Breast epithelium (tissue), 3 donors: Measurements from ENCODE around the gene SREBF1.

Source experiments
- POLR2A ChIP-seq: fragments of 450-650 bp; IDR thresholded peaks from one replicate; pipeline ENCODE4 v1.6.1; 2016; ENCODE audit warnings: antibody characterized with exemption, mild to moderate bottlenecking, moderate library complexity
- TF ChIP-seq, protein P1 (sequence below), 3 donors: fragments of 450-650 bp; IDR thresholded peaks; one replicate each; pipeline ENCODE4 v1.5.1; 2016 to 2017; ENCODE audit warnings: antibody characterized with exemption in 3 of 3, mild to moderate bottlenecking in 3 of 3, moderate library complexity in 3 of 3

DNA sequence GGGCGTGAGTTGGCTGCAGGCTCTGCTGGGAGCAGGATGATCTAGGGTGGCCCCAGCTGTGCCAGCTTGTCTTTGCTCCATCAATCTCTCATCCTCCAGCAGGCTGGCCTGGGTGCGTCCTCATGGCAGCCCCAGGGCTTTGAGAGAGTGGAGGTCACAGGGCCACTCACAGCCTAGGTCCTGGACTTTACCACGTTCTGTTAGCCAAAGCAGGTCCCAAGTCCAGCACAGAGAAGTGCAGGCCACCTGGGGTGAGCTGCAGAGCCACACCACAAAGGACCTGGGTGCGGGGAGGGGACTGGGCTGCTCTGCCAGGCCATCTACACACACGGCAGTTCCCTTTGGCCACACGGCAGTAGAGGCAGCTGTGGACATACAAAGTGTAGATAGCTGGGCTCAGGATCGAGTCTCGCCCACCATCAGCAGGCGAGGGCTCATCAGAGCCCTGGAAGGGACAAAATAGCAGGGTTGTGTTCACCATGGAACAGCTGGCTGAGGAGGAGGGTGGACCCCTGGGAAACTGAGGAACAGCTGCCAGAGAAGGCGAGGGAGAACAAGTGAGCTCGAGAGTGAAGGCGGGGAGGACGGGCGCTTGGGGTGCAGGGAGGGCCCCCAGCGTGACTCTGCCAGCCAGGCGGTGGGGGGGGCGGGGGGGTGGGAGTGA lies 30.0 kb downstream of the SREBF1 start:
- no peak for TF ChIP-seq POLR2A
- TF ChIP-seq, protein P1, sequence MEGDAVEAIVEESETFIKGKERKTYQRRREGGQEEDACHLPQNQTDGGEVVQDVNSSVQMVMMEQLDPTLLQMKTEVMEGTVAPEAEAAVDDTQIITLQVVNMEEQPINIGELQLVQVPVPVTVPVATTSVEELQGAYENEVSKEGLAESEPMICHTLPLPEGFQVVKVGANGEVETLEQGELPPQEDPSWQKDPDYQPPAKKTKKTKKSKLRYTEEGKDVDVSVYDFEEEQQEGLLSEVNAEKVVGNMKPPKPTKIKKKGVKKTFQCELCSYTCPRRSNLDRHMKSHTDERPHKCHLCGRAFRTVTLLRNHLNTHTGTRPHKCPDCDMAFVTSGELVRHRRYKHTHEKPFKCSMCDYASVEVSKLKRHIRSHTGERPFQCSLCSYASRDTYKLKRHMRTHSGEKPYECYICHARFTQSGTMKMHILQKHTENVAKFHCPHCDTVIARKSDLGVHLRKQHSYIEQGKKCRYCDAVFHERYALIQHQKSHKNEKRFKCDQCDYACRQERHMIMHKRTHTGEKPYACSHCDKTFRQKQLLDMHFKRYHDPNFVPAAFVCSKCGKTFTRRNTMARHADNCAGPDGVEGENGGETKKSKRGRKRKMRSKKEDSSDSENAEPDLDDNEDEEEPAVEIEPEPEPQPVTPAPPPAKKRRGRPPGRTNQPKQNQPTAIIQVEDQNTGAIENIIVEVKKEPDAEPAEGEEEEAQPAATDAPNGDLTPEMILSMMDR (IDR thresholded peaks at IDR 0.05): no peak
